DMS153 treated with DMSO at 0.1 percent for 48 hours (cell line): Measurements from ENCODE around the gene SLC17A8.
"Not testable (repeated sequence)": the region's sequence is repeated elsewhere in the genome, so short reads cannot be mapped to it uniquely, and the experiment has no call there.

ENCODE experiments used
- DNase-seq: peaks from one replicate; lab custom pipeline; 2025; ENCODE audit not compliant: unreplicated experiment; lab: John Stamatoyannopoulos, UW

SLC17A8 gene

DNA sequence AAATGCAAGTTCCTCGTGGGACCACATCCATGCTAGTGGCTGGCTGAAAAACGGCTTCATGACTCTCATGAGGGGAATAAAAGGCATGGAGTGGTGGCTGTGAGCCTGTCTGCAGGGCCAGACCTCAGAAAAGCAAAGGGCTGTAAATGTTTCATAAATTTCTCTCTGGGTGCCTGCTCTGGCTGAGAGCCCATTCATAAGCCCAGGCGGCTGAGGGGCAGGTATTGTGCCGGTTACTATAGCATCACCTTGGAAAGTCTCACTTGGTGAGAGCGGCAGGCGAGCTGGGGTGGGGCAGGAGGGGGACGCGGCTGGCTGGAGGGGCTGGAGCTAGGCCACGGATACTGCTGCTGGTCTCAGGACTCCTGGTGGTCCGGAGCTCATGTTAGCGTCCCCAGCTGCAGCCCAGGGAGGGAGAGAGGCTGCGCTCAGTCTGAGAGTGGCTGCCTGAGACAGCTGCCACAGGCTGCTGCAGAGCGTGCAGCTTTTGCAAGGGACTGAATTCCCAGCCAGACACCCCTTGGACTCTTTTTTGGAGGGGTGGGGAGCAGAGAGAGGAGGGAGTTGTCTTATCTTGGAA, at the start of gene SLC17A8:
SLC17A8 (plus strand) TSS at position 431 of the 580 bp plus-strand sequence. CDS start 318 bp downstream, outside the sequence.
- no peak for DNase-seq

DNA sequence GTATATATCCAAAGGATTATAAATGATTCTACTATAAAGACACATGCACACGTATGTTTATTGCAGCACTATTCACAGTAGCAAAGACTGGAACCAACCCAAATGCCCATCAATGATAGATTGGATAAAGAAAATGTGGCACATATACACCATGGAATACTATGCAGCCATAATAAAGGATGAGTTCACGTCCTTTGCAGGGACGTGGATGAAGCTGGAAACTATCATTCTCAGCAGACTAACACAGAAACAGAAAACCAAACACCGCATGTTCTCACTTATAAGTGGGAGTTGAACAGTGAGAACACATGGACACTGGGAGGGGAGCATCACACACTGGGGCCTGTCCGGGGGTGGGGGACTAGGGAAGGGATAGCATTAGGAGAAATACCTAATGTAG, 48.7 kb upstream of the SLC17A8 start:
- not testable (repeated sequence) for DNase-seq

DNA sequence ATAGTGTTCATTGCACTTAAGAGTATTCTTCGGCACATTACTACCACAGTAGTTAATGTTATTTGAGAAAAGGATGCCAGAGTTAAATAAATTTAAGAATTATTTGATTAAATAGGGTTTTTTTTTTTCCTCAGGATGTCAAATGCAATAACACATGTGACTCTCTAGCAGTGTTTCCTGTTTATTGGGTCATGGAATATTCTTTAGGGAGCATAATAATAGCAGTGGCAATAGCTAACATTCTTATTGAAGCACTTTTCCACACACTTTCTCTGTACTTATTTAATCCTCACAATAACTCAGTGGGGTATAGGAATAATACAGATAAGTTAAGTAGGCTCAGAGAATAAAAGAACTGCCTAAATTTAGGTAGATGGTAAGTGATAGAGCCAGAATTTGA, 45.6 kb upstream of the SLC17A8 start:
- DNase-seq = no peak

DNA sequence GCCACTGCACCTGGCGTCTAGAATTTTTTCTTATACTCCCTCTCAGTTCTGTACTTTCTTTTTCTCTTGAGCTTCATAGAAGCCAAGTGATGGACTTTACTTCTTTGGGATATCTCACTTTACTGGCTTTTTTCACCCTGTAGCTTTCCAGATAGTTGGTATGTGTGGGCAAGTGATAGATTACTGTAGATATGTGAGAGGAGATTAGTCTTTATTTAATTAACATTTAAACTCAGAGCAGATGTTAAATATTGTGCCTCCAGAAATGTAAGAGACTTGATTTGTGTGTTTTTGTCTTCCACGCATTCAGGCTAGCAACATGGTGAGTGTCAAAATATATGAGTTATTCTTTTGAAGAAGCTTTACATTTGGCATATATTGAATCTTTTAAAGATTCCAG, 39.5 kb upstream of the SLC17A8 start:
- DNase-seq = no peak

DNA sequence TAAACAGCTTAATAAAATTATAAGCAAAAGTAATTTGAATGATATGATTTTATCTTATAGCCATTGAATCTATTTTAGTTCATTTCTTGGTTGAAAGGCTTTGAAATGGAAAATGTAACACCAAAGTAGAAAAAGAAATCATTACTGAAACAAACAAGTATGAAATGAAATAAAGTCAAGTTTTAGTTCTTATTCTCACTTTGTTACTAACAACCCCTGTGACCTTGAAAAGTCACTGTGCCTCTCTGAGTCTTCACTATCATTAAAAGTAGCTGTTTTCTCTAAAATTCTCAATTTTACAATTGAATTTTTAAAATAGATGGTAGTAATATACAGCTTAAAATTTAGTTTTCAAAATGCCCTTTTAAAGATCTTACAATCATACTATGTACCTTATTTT, 32.4 kb upstream of the SLC17A8 start:
- DNase-seq = no peak

DNA sequence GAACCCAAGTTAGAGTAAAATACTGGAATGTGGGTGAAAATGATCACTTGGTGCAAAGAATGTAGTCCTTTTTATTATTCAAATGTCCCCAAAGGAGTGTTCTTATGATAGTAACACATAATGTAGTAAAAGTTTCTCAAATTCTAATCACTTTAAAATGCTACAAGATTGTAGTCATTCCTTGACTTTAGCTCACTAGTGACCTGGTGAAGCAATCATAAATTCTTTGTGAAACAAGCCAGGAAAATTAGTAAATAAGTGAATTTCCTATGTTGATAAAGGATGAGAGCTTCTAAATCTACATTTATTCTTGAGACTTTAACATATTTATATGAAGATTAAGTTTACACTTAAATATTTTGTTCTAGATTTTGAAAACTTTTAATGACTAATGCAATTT, 30.7 kb upstream of the SLC17A8 start:
- no peak for DNase-seq

DNA sequence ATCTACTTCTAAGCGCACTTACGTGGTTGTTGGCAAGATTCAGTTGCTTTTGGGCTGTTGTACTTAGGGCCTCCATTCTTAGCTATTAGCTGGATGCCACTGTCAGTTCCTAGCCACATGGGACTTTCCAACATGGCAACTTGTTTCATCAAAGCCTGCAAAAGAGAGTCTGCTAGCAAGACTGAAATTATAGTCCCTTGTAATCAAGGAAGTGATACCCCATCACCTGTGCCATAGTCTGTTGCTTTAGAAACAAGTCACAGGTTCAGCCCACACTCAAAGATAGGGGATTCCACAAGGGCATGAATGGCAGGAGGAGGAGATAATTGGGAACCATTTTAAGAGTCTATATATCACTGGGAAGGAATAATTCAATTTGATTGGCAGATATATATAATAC, 27.1 kb upstream of the SLC17A8 start:
- no peak for DNase-seq

DNA sequence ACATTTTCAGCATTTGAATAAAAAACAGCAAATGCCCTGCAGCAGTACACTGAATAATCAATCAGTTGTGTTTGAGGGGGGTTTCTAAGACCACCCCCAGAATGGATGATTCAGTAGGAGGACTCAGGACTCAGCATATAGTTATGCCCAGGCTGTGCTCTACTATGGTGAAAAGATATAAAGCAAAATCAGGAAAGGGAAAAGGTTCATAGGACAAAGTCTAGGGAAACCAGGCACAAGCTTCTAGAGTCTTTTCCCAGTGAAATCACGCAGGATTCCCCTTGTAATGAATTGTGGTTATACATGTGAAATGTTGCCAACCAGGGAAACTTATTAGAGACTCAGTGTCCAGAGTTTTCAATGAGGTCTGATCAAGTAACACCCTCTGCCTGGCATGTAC, 25.0 kb upstream of the SLC17A8 start:
- DNase-seq = no peak

DNA sequence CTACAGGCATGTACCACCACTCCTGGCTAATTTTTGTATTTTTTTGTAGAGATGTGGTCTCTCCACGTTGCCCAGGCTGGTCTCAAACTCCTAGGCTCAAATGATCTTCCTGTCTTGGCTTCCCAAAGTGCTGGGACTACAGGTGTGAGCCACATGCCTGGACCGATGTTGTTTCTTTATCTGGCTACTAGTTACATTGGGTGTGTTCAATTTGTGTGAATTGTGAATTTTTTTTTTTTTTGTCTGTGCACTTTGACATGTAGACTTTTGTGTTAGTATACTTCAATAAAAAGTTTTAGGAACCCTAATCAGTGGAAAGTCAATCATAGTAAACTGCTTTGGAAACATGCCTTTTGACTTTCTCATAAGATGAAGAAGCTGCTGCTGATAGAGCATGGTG, 24.0 kb upstream of the SLC17A8 start:
- DNase-seq = no peak

DNA sequence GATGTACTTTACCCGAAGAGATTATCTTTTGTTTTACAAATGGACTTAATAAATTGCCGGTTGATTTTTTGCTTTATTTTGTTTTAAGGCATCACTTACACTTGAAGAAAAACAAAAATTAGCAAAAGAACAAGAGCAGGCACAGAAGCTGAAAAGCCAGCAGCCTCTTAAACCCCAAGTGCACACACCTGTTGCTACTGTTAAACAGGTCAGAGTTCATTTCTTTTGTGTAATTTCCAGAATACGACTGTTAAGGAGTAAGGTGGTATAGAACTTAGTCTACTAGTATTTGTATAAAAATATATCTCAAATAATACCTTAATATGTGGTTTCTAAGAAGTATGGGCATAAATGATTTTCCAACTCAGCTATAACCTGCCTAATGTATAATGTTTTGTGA, 19.6 kb upstream of the SLC17A8 start:
- no peak for DNase-seq

DNA sequence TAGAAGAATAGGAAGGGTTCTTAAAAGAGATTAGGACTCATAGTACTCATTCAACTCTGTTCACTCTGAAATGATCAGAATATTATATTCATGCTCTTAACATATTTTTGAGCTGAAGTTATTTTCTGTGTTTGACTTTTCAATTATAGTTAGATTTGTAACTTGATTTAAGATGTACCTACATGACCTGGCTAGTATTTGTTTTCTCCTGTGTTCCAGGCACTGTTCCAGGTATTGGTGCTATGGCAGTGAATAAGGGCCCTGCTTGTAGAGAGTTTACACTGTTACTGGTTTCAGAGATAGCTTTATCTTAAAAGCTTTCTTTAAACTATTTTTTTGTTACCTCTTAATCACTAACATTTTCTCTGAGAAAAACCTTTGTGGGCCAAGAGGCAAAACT, 19.1 kb upstream of the SLC17A8 start:
- DNase-seq = no peak

DNA sequence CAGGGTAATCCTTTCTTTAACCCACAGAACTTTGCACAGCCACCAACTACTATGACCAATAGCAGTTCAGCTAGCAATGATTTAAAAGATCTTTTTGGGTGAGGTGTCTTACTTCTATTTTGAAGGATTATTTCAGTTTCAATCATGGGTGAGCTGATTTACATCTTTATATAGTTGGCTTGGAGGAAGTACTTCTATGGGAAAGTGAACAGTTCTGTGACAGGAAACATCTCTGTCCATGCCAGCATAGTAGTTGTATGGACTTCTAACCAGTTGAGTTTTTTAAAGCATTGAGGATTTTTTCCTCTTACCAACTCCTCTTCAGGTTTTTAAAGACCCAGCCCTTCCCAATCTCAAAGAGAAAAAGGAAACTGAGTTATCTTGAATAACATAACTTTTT, 17.8 kb upstream of the SLC17A8 start:
- no peak for DNase-seq

DNA sequence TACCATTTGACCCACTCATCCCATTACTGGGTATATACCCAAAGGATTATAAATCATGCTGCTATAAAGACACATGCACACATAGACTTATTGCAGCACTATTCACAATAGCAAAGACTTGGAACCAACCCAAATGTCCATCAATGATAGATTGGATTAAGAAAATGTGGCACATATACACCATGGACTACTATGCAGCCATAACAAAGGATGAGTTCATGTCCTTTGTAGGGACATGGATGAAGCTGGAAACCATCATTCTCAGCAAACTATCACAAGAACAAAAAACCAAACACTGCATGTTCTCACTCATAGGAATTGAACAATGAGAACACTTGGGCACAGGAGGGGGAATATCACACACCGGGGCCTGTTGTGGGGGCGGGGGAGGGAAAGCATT, 14.0 kb upstream of the SLC17A8 start:
- DNase-seq = not testable (repeated sequence)

DNA sequence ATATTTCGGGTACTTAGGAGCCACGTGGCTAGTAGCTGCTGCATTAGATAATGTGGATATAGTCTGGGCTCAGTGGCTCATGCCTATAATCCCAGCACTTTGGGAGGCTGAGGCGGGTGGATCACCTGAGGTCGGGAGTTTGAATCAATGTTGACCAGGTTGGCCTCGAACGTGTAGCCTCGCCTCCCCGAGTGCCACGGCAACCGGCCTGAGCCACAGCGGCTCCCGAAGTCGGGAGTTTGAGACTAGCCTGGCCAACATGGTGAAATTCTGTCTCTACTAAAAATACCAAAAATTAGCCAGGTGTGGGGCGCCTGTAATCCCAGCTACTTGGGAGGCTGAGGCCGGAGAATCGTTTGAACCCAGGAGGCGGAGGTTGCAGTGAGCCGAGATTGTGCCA, 12.5 kb upstream of the SLC17A8 start:
- DNase-seq = not testable (repeated sequence)

DNA sequence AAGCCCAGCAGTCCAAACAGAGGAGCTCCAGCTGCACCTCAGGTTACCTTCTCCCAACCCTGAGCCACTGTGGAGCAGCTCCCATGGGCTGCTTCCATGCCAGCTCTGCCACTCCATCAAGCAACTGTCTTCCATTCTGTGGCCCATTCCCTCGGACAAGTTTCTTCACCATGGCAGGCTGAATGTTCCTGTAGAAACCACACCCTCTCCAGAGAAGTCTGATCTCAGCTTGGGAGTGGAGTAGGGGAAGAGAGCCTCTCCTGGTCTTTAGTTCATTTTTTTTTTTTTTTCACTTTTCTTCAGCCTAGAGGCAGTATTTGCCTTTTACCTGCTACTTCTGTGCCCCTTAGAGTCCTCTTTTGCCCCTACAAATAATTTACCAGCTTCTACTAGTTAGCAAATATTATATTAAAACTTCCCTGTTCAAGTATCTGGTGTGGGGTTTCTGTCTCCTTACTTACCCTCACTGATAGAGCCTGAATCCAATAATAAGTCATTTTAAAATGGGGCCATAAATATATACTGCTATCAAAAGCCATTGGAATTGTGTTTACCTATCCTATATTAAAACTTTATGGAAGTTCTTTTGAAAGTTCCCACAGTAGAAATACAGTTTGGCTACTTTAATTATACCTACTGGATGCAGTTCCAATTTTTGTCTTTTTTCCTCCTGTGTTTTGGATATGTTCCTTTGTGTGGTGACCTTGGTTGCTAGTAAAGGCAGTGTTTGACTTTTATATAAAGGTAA, 11.7 kb upstream of the SLC17A8 start:
- no peak for DNase-seq

DNA sequence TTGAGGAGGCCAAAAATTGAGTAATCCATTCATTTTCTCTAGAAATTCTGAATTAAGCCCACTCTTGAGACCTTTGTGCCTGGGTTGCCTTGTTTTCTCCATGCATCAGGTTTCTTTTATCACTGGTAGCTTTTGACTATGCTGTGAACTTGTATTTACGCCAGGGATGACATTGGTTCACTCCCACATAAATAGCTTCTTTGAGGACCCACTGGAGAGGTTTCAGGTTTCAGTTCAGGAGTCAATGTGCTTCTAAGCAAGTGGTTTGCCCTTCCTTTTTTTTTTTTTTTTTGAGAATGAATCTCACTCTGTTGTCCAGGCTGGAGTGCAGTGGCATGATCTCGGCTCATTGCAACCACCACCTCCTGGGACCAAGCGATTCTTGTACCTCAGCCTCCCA, 10.2 kb upstream of the SLC17A8 start:
- DNase-seq = no peak

DNA sequence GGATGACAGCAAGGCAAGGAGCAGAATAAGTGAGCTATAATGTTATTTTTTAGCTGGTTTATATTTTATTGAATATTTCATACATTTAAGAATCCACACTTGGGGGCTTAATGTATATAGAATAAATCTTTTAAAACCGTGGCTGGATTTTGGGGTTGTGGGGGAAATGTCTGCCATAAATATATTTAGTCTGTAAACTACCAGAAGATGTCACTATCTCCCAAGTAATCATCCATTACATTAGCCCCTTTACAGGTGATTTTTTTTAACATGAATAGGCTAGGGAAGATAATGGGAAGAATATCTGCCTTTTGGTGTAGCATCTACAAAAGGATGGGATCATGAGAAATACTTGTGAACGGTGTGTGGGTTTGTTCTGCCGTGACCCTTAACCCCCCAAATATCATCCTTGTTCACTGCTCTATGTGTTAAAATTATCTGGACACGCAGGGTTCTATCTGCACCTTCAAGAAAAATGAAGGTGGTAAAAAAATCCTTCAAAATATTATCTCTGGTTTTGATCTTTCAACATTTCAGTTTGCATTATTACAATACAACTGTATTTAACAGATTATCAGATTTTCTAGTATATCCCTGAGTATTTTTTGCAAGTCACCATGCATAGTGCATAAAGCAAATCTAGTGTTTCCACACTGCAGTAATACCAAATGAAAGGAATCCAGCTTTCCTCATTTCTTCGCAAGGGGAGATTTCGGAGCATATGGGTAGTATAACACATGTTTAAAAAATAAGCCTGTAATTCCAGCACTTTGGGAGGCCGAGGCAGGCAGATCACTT, 8.0 kb upstream of the SLC17A8 start:
- peak; percentile 8 for DNase-seq

DNA sequence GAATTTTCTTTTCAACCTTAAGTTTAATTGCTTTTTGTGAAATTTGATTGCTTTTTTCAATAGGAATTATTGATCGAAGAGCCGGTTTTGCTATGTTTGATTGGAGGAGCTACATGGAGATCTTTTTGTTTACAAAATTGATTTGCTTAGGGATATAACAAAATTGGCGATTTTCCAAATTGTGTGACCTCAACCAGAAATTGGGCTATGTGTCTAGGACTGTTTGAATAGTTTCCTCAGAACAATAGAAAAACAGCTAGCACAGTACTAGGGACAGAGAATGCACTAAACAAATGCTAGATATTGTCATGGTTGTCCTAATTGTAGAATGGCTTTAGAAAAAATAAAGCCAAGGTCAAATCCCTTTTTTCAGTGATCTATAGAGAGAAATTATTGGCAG, 2.4 kb downstream of the SLC17A8 start:
- DNase-seq = no peak

DNA sequence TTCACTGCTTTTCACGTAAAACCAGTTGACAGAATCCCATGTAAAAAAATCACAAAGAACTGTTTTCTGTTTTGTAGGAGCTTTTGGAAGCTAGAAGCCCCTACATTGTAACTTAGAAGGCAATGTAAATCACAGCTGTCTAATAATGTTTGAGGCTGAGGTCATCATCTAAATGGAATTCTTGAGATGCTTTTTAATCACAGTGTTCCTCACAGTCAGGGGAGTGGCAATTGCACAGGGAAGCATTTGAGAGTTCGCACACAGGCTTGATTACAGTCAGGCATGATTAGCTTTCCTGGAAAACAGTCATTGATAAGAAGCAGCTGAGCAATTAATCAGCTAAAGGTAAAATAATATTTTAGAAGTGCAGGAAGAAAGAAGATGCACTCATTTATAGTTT, 2.9 kb downstream of the SLC17A8 start:
- DNase-seq = no peak

DNA sequence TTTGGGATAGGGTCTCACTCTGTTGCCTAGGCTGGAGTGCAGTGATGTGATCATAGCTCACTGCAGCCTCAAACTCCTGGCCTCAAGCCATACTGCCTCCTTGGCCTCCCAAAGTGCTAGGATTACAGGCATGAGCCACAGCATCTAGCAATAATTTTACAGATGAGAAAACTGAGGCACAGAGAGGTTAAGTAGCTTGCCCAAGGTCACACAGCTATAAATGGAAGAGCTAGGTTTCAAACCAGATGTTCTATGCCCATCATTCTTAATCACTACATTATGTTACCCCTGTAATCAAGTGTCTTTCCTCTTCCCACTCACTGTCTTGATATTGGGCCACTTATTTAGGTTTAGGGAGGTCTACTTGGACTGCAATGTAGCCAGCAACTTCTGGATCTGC, 3.6 kb downstream of the SLC17A8 start:
- no peak for DNase-seq

DNA sequence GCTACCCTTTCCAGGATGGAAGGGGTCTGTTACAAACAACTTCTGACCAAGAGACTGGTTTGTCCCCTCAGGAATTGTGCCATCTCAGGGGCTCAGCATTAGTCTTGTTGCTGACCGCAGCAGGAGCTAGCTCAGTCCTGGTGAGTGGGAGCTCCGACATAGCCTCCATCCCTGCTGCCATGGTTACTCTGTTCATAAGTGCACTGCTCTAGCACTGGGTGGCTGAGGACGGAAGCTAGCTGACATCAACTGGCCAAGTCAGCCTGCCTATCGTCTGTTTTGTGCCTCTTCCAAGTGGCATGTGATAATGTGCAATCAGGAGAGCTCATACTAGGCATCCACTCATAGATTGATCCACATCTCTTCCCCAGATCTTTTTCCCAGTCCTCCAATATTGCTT, 7.5 kb downstream of the SLC17A8 start:
- no peak for DNase-seq

DNA sequence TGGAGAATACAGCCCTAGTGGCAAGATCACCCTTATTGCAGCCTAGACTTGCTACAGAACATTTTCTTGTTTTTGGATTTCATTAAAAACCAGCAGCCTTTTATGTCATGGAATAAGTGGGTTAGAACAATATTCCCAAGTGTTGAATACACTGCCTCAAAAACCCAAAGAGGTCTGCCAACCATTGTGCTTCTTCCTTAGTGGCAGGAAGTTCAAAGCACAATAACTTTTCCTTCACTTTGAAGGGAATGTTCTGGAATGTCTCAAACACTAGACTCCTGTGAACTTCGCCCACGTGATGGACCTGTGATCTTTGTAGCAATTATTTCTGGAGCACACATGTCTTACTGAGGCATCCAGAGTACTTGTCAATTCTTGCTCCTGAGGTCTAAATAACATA, 8.5 kb downstream of the SLC17A8 start:
- no peak for DNase-seq
